Psoas muscle (tissue), 8 donors: ENCODE measurements around the gene METAP2. TPM values are rescaled to one million over a fixed set of nuclear protein-coding genes. Genes with fewer than 3 reads are reported as not detected.

ENCODE experiments used
- ATAC-seq, 4 donors: fragments of 200-7000 bp; cut with Tn5 transposase; one replicate each; pipeline ENCODE4 v1.9.1; 2020; ENCODE audit warnings: moderate library complexity in 3 of 4, mild to moderate bottlenecking in 2 of 4
- DNase-seq, 2 donors: peaks; one replicate each; pipeline ENCODE4 v3.0.0-alpha.2; 2020
- H3K27ac ChIP-seq: fragments of 200-600 bp; one replicate; pipeline ENCODE4 v1.8.0; 2022
- H3K27me3 ChIP-seq, 3 donors: fragments of 200-600 bp in 1 of 3; one replicate each; pipeline versions ENCODE4 v1.6.1 to v1.8.0; 2013 to 2022; ENCODE audit warnings: low read length in 2 of 3, mild to moderate bottlenecking in 2 of 3, moderate library complexity in 1 of 3; ENCODE audit not compliant: insufficient read depth in 3 of 3
- H3K36me3 ChIP-seq, 2 donors: fragments of 200-600 bp in 1 of 2; one replicate each; pipeline versions ENCODE4 v1.6.1 to v1.8.0; 2013 to 2022; ENCODE audit warnings: low read depth in 1 of 2, mild to moderate bottlenecking in 1 of 2, moderate library complexity in 1 of 2; ENCODE audit not compliant: insufficient read depth in 1 of 2
- H3K4me1 ChIP-seq: fragments of 200-600 bp; one replicate; pipeline ENCODE4 v1.8.0; 2022
- H3K4me3 ChIP-seq: fragments of 200-600 bp; one replicate; pipeline ENCODE4 v1.8.0; 2022; ENCODE audit warnings: mild to moderate bottlenecking
- H3K9me3 ChIP-seq: fragments of 200-600 bp; one replicate; pipeline ENCODE4 v1.8.0; 2022
- WGBS, 3 donors: extraction: QIAGEN DNeasy Blood & Tissue Kit; methylation state at CpG; one replicate each; pipeline versions ENCODE4 v1.1.6 to v1.1.7; 2013; 5-methylcytosine and 5-hydroxymethylcytosine counted together
- intact Hi-C, 2 donors: fragments of 100-400 bp; cut with DNase I; formaldehyde crosslinking; loops; one replicate each; pipeline versions ENCODE4 v1.11.0 to v1.14.2; 2022
- polyA plus RNA-seq, 3 donors: library from polyadenylated mRNA; stranded (reverse); fragments of 200-250 nt; gene quantifications; one replicate each; pipeline ENCODE4 v1.2.3, GENCODE V29; 2013
- total RNA-seq, 4 donors: library from RNA; stranded (reverse); fragmentation: NEBNext Ultra II Directional in 2 of 4; extraction: Animal tissue kit (Norgen Biotek cat#: 25700) in 2 of 4; gene quantifications; one replicate each; pipeline versions ENCODE4 v1.2.1 to v1.2.4, GENCODE V29; 2021 to 2023
- TF ChIP-seq, protein P1 (sequence below): fragments of 200-600 bp; IDR thresholded peaks from one replicate; pipeline ENCODE4 v1.8.0; 2022; ENCODE audit warnings: antibody characterized with exemption
- donor health status: healthy with polysubstance abuse.
- donor health status: DM: no; HTN: no; CAD: no; lungs with moderate emphysema.
- donor health status: Bipolar disorder and iron deficiency.
- donor health status: healthy.
- donor health status: DM: yes; HTN: yes; CAD: no.
- donor health status: DM: no; HTN: no; CAD: no.
- donor health status: DM: no; HTN: no; CAD: no.
- donor health status: DM: yes; HTN: yes; CAD: no.

METAP2 gene
- total and polyA plus RNA-seq, 7 donors, result 53.2 to 110 (median 74.4) TPM

DNA sequence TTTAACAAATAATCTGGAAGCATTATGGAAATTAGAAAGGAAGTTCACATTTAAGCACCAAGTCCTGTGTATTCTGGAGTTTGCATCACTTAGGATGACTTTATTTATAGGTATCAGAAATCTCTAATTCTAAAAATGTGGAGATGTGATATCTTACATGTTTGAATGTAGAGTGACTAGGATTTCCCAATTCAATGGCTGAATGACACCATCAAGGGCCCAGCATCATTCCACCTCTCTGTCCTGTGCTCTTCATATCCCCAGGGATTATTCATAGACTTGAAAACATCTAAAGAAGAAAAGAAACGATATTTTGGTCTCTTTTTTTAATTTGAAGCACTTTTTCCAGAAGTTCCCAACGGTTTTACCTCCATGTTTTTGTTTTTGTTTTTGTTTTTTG lies 15.2 kb upstream of the METAP2 start:
- Histone ChIP-seq H3K27me3 (peaks cover 0 to 3% (median 0%) of the 10 kb centered on the region in 3 donors), H3K4me1 (no peaks in the 10 kb centered on the region), H3K9me3 (no peaks in the 10 kb centered on the region), H3K36me3 (no peaks in the 10 kb centered on the region), H3K27ac (no peak overlapping the region), H3K4me3 (no peak overlapping the region)
- DNase-seq, result no peak
- no peak for ATAC-seq
- intact Hi-C loops, result no loop called here
- 47 to 55% (median 49%) methylated on average over 2 of the region's 2 CpGs for WGBS, 3 donors
- TF ChIP-seq, protein P1, sequence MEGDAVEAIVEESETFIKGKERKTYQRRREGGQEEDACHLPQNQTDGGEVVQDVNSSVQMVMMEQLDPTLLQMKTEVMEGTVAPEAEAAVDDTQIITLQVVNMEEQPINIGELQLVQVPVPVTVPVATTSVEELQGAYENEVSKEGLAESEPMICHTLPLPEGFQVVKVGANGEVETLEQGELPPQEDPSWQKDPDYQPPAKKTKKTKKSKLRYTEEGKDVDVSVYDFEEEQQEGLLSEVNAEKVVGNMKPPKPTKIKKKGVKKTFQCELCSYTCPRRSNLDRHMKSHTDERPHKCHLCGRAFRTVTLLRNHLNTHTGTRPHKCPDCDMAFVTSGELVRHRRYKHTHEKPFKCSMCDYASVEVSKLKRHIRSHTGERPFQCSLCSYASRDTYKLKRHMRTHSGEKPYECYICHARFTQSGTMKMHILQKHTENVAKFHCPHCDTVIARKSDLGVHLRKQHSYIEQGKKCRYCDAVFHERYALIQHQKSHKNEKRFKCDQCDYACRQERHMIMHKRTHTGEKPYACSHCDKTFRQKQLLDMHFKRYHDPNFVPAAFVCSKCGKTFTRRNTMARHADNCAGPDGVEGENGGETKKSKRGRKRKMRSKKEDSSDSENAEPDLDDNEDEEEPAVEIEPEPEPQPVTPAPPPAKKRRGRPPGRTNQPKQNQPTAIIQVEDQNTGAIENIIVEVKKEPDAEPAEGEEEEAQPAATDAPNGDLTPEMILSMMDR, result no peak

DNA sequence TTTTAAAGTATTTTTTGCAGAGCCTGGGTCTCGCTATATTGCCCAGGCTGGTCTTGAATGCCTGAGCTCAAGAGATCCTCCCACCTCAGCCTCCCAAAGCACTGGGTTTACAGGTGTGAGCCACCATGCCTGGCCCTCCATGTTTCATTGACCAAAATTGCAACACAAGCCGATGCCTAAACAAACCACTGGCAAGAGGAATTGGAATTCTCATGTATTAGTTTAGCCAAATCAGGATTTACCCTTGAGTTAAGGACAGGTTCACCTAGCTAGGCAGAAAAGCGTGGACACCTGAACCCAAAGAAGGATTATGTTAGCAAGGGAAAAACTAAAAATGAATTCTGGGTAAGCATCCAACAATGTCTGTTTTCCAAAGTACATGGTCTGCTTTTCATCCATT lies 14.6 kb upstream of the METAP2 start:
- Histone ChIP-seq H3K27ac (no peak overlapping the region), H3K36me3 (no peaks in the 10 kb centered on the region), H3K4me1 (no peaks in the 10 kb centered on the region), H3K9me3 (no peaks in the 10 kb centered on the region), H3K27me3 (peaks cover 0 to 3% (median 0%) of the 10 kb centered on the region in 3 donors), H3K4me3 (no peak overlapping the region)
- TF ChIP-seq, protein P1, result no peak
- WGBS, 3 donors, result 89 to 95% (median 90%) methylated on average over 3 of the region's 3 CpGs
- no peak for ATAC-seq
- intact Hi-C loops, result no loop called here
- DNase-seq, result no peak

DNA sequence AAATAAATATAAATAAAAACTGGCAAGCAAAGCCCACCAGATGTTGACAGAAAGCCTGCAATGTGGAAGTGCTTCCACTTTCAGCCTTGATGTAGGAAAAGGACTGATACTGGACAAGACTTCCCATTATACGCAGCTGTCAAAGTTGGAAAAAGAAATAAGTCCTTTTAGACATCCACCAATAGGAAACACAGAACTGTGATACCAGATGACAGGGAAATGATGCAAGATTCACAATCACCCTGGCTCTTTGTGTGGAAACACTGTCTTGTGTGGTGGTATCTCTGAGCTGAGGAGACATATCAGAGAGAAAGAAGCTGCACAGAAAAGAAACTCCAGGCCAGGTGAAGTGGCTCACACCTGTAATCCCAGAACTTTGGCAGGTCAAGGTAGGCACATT lies 13.8 kb upstream of the METAP2 start:
- TF ChIP-seq, protein P1, result no peak
- Histone ChIP-seq H3K36me3 (no peaks in the 10 kb centered on the region), H3K27me3 (peaks cover 0 to 3% (median 0%) of the 10 kb centered on the region in 3 donors), H3K9me3 (no peaks in the 10 kb centered on the region), H3K4me3 (no peak overlapping the region), H3K27ac (no peak overlapping the region), H3K4me1 (no peaks in the 10 kb centered on the region)
- DNase-seq, result no peak
- no peak for ATAC-seq
- 77 to 90% (median 81%) methylated on average over 1 of the region's 1 CpG for WGBS, 3 donors
- intact Hi-C loops, result no loop called here

DNA sequence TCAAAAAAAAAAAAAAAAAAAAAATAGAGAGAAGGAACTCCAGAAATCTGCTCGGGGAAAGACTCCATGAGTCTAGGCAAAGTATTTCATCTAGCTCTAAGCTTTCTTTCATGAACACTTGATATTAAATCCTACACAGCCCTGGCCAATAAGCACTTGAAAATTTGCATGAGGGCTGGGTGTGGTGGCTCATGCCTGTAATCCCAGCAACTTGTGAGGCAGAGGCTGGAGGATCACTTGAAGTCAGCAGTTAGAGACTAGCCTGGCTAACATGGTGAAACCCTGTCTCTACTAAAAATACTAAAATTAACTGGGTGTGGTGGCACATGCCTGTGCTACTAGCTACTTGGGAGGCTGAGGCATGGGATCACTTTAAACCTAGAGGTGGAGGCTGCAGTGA lies 13.1 kb upstream of the METAP2 start:
- Histone ChIP-seq H3K9me3 (no peaks in the 10 kb centered on the region), H3K4me1 (no peaks in the 10 kb centered on the region), H3K27me3 (peaks cover 0 to 3% (median 0%) of the 10 kb centered on the region in 3 donors), H3K27ac (no peak overlapping the region), H3K36me3 (no peaks in the 10 kb centered on the region), H3K4me3 (no peak overlapping the region)
- intact Hi-C loops, result no loop called here
- ATAC-seq (no peak), DNase-seq (no peak)
- TF ChIP-seq, protein P1, result no peak
- 69 to 78% (median 76%) methylated on average over 1 of the region's 1 CpG for WGBS, 3 donors

DNA sequence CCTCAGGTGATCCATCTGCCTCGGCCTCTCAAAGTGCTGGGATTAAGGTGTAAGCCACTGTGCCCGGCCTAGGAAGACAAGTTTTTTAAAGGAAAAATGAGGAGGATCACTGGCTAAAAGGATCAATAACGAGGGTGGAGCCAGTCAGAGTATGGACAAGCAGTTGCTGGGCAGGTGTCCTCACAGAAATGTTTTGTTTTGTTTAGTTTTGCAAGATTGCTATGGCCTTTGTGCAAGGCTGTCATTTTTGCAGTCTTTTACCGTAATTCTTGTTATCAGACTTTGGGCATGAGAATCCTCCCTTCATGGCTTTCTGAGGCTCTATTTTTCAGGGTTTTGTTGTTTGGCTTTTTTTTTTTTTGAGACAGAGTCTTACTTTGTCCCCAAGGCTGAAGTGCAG lies 11.9 kb upstream of the METAP2 start:
- H3K27me3 ChIP-seq, result peaks cover 0 to 3% (median 0%) of the 10 kb centered on the region in 3 donors
- H3K9me3 ChIP-seq, result no peaks in the 10 kb centered on the region
- H3K36me3 ChIP-seq, result no peaks in the 10 kb centered on the region
- H3K4me3 ChIP-seq, result no peak overlapping the region
- TF ChIP-seq, protein P1, result no peak
- 70 to 82% (median 81%) methylated on average over 4 of the region's 4 CpGs for WGBS, 3 donors
- intact Hi-C loops, result no loop called here
- H3K27ac ChIP-seq, result no peak overlapping the region
- ATAC-seq (no peak), DNase-seq (no peak)
- H3K4me1 ChIP-seq, result no peaks in the 10 kb centered on the region
